Astrocyte of the cerebellum (primary cell): ENCODE results near the gene NPAS1.

Experiments used
- DNase-seq: peaks from one replicate; pipeline ENCODE4 v3.0.0-alpha.2; 2011; ENCODE audit warnings: low read depth
- H3K4me3 ChIP-seq: 2 replicates; pipeline ENCODE4 v1.5.1; 2011; ENCODE audit warnings: mild to moderate bottlenecking, low read depth, low read length, moderate library complexity
- in situ Hi-C: cut with HindIII; loops from 2 replicates; pipeline ENCODE4 v1.10.0; 2017; ENCODE audit warnings: low sequenced_read_pairs
- TF ChIP-seq, protein P1 (sequence below): IDR thresholded peaks from 2 replicates; pipeline ENCODE4 v1.5.1; 2012; ENCODE audit warnings: low read length, low read depth, moderate library complexity, mild to moderate bottlenecking; ENCODE audit errors: missing control alignments

NPAS1 gene

DNA sequence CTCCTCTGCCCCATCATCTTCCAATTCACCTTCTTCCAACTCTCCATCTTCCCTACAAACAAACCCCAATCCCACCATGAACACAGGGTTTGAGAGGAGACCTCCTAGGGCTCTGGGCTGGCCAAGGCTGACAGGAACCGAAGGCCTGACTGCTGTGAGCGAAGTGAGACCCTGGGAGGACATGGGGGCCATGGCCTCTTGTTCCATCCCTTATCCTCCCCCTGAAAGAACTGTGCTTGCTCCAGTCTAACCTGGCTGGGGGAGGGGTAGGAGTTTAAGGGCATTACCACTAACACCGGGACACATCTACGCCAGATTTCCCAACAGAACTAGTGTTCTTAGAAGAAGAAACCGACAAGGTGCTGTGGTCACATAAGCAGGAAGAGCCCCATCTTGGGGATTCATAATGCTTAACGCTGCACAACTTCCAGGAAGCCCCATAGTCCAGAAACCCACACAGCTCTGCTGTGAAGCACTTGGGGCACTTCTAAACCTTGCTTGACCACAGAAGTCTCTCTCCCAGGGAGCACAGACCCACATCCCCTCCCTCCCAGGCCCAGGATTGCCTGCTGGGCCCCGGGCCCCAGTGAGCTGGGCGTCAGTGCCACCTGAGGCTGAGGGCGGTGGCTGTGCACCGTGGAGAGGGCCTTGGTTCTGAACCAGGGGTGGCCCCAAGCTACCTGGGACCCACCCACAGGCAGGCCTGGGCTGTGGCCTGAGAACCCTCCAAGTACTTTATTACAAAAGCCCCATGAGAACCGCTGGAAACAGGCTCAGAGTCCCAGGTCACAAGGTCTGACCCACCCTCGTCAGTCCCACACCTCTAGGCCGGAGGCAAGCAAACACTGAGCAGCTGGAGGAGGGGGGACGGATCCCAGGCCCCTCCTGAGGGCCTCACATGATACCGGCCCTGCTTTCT lies 75.2 kb downstream of the NPAS1 start:
- in situ Hi-C loops = no loop called here
- DNase-seq = no peak
- TF ChIP-seq, protein P1, sequence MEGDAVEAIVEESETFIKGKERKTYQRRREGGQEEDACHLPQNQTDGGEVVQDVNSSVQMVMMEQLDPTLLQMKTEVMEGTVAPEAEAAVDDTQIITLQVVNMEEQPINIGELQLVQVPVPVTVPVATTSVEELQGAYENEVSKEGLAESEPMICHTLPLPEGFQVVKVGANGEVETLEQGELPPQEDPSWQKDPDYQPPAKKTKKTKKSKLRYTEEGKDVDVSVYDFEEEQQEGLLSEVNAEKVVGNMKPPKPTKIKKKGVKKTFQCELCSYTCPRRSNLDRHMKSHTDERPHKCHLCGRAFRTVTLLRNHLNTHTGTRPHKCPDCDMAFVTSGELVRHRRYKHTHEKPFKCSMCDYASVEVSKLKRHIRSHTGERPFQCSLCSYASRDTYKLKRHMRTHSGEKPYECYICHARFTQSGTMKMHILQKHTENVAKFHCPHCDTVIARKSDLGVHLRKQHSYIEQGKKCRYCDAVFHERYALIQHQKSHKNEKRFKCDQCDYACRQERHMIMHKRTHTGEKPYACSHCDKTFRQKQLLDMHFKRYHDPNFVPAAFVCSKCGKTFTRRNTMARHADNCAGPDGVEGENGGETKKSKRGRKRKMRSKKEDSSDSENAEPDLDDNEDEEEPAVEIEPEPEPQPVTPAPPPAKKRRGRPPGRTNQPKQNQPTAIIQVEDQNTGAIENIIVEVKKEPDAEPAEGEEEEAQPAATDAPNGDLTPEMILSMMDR = no peak
- no peak overlapping the region for H3K4me3 ChIP-seq
